GM19240 (cell line): Measurements from ENCODE around the gene CTSV.
"Not testable (repeated sequence)": the region's sequence is repeated elsewhere in the genome, so short reads cannot be mapped to it uniquely, and the experiment has no call there.

Experiments used
- DNase-seq: peaks from one replicate; pipeline ENCODE4 v3.0.0; 2011; ENCODE audit warnings: low spot score; ENCODE audit not compliant: insufficient read length

The CTSV gene

GRCh38 chr9:97045300-97045699 is 6.4 kb upstream of the CTSV start:
- no peak for DNase-seq

- DNase-seq: no peak
These were observed 3.0 kb upstream of the CTSV start for GRCh38 chr9:97041898-97042297.

GRCh38 chr9:97039514-97039860 is 545 bp upstream of the CTSV start:
- DNase-seq: peak; percentile 4

- DNase-seq: not testable (repeated sequence)
These were observed 15.4 kb downstream of the CTSV start for GRCh38 chr9:97023505-97023904.

- DNase-seq: not testable (repeated sequence)
These were observed 25.5 kb downstream of the CTSV start for GRCh38 chr9:97013151-97014132.

- not testable (repeated sequence) for DNase-seq
These were observed 26.3 kb downstream of the CTSV start for GRCh38 chr9:97012617-97013016.

GRCh38 chr9:97002195-97002594 is 36.7 kb downstream of the CTSV start:
- not testable (repeated sequence) for DNase-seq

GRCh38 chr9:97001338-97001737 is 37.6 kb downstream of the CTSV start:
- DNase-seq: not testable (repeated sequence)

- DNase-seq: not testable (repeated sequence)
These were observed 38.7 kb downstream of the CTSV start for GRCh38 chr9:97000139-97000787.

- not testable (repeated sequence) for DNase-seq
These were observed 39.2 kb downstream of the CTSV start for GRCh38 chr9:96999733-97000132.

GRCh38 chr9:96997009-96997701 is 41.8 kb downstream of the CTSV start:
- not testable (repeated sequence) for DNase-seq

- DNase-seq: not testable (repeated sequence)
These were observed 44.4 kb downstream of the CTSV start for GRCh38 chr9:96994531-96995016.

- not testable (repeated sequence) for DNase-seq
These were observed 46.6 kb downstream of the CTSV start for GRCh38 chr9:96992303-96992702.

- not testable (repeated sequence) for DNase-seq
These were observed 49.1 kb downstream of the CTSV start for GRCh38 chr9:96989747-96990318.

- DNase-seq: not testable (repeated sequence)
These were observed 54.1 kb downstream of the CTSV start for GRCh38 chr9:96984887-96985286.

- DNase-seq: not testable (repeated sequence)
These were observed 54.8 kb downstream of the CTSV start for GRCh38 chr9:96984139-96984538.

- DNase-seq: not testable (repeated sequence)
These were observed 55.3 kb downstream of the CTSV start for GRCh38 chr9:96983496-96984122.
